ENCODE results near the gene GPX4. TPM values are rescaled to one million over a fixed set of nuclear protein-coding genes. Genes with fewer than 3 reads are reported as not detected.

Gene GPX4
- total and polyA plus RNA-seq, 9 of the 15 experiments (the other 6 are each of a cell fraction or from before 2014, with no cell fraction given), result 61.4 to 661 (median 349) TPM

DNA sequence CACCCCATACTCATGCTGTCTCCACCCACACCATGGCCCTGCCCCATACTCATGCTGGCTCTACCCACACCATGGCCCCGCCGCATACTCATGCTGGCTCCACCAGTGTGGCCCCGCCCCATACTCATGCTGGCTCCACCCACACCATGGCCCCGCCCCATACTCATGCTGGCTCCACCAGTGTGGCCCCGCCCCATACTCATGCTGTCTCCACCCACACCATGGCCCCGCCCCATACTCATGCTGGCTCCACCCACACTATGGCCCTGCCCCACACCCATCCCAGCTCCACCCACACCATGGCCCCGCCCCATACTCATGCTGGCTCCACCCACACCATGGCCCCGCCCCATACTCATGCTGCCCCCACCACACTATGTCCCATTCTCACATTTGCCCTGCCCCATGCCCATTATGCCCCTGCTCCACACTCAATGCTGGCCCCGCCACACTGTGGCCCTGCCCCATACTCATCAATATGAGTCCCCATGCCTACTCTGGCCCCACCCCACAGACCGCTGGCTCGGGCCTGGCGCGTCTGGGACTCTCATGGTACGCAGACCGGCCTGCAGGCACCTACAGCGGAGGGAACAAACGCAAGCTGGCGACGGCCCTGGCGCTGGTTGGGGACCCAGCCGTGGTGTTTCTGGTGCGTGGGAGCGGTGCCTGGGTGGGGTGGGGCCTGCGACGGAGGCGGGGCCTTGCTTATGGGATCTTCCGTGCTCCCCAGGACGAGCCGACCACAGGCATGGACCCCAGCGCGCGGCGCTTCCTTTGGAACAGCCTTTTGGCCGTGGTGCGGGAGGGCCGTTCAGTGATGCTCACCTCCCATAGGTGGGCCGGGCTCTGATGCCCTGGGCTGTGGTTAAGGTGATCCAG is 40.5 kb upstream of the GPX4 start (continued):
- 0 out of 2 replicates have a peak, but pooled peaks have one; percentile 10 for TF ChIP-seq MYC (IDR thresholded peaks at IDR 0.05; ENCODE audit: low read depth, low read length)
- no peak for TF ChIP-seq MYC (CRISPR knock-in tag; IDR thresholded peaks at IDR 0.05; ENCODE audit: borderline replicate concordance, low read depth)
- TF ChIP-seq RHOXF2B (CRISPR knock-in tag; conservative IDR thresholded peaks at IDR 0.05), result no peak
- TF ChIP-seq YY1 (IDR thresholded peaks at IDR 0.05; ENCODE audit: borderline replicate concordance in 1 of 3, control insufficient read depth in 1 of 3, extremely low read depth in 1 of 3, insufficient read depth in 3 of 3, insufficient read length in 1 of 3, insufficient replicate concordance in 2 of 3, low read depth in 1 of 3, low read length in 2 of 3), result peak in 1 of 3 experiments; percentile 24
- TF ChIP-seq ARHGAP35 (IDR thresholded peaks at IDR 0.05; ENCODE audit: partially characterized antibody), result no peak
- peak; percentile 66 for TF ChIP-seq POLR2A (conservative IDR thresholded peaks at IDR 0.05)
- TF ChIP-seq GTF2F1 (IDR thresholded peaks at IDR 0.05; ENCODE audit: low read depth, low read length), result no peak
- TF ChIP-seq POLR2B (IDR thresholded peaks at IDR 0.05; ENCODE audit: low read depth, partially characterized antibody), result peak; percentile 40
- TF ChIP-seq CBFB (CRISPR knock-in tag; IDR thresholded peaks at IDR 0.05), result 0 out of 2 replicates have a peak, but pooled peaks have one; percentile 68
- no peak for TF ChIP-seq KLF6 (CRISPR knock-in tag; IDR thresholded peaks at IDR 0.05; ENCODE audit: borderline replicate concordance)
- 0 out of 2 replicates have a peak, but pooled peaks have one; percentile 5 for TF ChIP-seq JUND (IDR thresholded peaks at IDR 0.05; ENCODE audit: borderline replicate concordance, low read depth, low read length)
- no peak for TF ChIP-seq JUND (tag; IDR thresholded peaks at IDR 0.05; ENCODE audit: borderline replicate concordance, low read depth, low read length)
- no peak for TF ChIP-seq TSC22D4 (tag; IDR thresholded peaks at IDR 0.05)
- TF ChIP-seq, protein P1, sequence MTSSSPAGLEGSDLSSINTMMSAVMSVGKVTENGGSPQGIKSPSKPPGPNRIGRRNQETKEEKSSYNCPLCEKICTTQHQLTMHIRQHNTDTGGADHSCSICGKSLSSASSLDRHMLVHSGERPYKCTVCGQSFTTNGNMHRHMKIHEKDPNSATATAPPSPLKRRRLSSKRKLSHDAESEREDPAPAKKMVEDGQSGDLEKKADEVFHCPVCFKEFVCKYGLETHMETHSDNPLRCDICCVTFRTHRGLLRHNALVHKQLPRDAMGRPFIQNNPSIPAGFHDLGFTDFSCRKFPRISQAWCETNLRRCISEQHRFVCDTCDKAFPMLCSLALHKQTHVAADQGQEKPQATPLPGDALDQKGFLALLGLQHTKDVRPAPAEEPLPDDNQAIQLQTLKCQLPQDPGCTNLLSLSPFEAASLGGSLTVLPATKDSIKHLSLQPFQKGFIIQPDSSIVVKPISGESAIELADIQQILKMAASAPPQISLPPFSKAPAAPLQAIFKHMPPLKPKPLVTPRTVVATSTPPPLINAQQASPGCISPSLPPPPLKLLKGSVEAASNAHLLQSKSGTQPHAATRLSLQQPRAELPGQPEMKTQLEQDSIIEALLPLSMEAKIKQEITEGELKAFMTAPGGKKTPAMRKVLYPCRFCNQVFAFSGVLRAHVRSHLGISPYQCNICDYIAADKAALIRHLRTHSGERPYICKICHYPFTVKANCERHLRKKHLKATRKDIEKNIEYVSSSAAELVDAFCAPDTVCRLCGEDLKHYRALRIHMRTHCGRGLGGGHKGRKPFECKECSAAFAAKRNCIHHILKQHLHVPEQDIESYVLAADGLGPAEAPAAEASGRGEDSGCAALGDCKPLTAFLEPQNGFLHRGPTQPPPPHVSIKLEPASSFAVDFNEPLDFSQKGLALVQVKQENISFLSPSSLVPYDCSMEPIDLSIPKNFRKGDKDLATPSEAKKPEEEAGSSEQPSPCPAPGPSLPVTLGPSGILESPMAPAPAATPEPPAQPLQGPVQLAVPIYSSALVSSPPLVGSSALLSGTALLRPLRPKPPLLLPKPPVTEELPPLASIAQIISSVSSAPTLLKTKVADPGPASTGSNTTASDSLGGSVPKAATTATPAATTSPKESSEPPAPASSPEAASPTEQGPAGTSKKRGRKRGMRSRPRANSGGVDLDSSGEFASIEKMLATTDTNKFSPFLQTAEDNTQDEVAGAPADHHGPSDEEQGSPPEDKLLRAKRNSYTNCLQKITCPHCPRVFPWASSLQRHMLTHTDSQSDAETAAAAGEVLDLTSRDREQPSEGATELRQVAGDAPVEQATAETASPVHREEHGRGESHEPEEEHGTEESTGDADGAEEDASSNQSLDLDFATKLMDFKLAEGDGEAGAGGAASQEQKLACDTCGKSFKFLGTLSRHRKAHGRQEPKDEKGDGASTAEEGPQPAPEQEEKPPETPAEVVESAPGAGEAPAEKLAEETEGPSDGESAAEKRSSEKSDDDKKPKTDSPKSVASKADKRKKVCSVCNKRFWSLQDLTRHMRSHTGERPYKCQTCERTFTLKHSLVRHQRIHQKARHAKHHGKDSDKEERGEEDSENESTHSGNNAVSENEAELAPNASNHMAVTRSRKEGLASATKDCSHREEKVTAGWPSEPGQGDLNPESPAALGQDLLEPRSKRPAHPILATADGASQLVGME (CRISPR knock-in tag; IDR thresholded peaks at IDR 0.05), result no peak
- no peak for TF ChIP-seq RNF2 (IDR thresholded peaks at IDR 0.05)
- TF ChIP-seq KAT2B (IDR thresholded peaks at IDR 0.05; ENCODE audit: low read depth, low read length), result no peak
- TF ChIP-seq ZBTB1 (CRISPR knock-in tag; IDR thresholded peaks at IDR 0.05; ENCODE audit: borderline replicate concordance, low read depth), result no peak
- TF ChIP-seq PCBP2 (IDR thresholded peaks at IDR 0.05; ENCODE audit: low read depth, low read length, poor library complexity, severe bottlenecking), result no peak
- TF ChIP-seq SUPT5H (IDR thresholded peaks at IDR 0.05), result peak; percentile 73
- TF ChIP-seq POLR2AphosphoS2 (IDR thresholded peaks at IDR 0.05; ENCODE audit: low read length), result peak; percentile 93
- TF ChIP-seq FIP1L1 (IDR thresholded peaks at IDR 0.05; ENCODE audit: low read depth, low read length, poor library complexity, severe bottlenecking), result peak; percentile 85
